Epithelial cell of alveolus of lung (primary cell): Measurements from ENCODE around the gene SLC35G2. TPM values are rescaled to one million over a fixed set of nuclear protein-coding genes. Genes with fewer than 3 reads are reported as not detected.

Experiments
- total RNA-seq: library from RNA; depleted of rRNA; stranded (reverse); fragments of >200 nt; gene quantifications from 2 replicates; pipeline ENCODE4 v1.2.1, GENCODE V29; 2015

The SLC35G2 gene
- 7.8 and 8.5 TPM in 2 replicates for total RNA-seq

DNA sequence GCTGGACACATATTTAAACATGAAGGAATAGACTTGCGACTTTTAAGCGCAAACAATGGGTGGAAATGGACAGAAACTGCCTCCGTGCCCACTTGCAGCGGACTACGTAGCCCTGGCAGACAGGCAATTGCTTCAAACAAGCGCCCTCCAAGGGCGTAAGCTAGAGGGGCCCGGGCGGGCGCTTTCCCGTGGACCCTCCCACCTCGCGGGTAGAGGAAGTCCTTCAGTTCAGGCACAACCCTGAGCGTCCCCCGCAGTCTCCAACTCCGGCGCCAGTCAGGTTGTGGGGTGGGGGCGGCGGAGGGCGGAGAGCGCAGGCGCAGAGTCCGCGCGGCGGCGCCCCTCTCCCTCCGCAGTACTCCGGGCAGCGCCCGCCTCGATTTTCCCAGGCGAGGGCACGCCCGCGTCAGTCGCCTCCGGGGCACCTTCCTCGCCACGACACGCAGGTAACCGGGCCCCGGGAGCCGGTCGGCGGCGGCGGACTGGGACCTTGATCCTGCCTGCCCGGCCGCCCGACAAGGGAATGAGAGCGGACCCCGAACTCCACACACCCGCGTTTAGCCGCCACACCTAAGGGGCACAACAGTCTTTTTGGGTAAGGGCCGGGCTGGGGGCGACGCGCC, at the start of gene SLC35G2:
Gene SLC35G2 (plus strand): TSS at position 358 of the 623 bp plus-strand sequence. CDS start 35,335 bp downstream, outside the sequence.

DNA sequence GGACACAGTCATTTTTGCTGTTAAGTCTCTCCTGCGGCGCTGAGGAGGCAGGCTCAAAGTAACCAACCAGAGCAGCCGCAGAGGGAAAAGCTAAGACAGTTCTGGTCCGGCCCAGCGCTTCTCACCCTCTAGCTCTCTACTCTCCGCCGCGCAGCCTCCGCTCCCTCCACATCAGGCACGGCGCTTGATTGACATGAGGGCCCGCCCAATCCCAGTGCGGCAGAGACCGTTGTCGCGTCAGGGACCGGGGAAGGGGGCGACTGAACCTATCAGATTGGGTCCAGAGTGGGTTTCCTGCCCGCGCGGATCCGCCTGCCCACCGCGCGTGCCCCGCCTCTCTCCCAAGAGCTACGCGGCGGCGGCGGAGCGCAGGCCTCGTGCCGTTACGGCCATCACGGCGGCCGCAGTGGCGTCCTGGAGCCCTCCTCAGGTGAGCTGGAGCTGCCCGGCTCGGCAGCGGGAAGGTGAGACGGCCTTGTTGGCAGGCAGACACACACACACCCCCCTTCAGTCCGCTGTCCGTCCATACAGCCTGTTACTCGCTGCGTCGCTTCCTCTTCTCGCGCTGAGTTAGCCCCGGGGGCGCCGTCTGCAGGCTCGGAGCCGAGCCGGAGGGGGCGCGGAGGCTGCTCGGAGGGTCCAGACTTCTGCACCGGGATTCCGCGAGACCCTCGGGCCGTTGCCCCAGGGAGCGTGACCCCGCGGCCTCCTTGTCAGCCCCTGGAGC, 43.1 kb downstream of the SLC35G2 start, which contains the start of gene NCK1:
Gene NCK1 (plus strand): TSS at position 319 of the 727 bp plus-strand sequence. CDS start 65,794 bp downstream, outside the sequence.

Other genes with a start within 250 kb of the SLC35G2 start
- gene STAG1, start 66.7 kb upstream of the SLC35G2 start, total RNA-seq = 17.9 and 18.0 TPM in 2 replicates
- gene NCK1, start 43.1 kb downstream of the SLC35G2 start, total RNA-seq = 25.6 and 30.5 TPM in 2 replicates
- 1.8 and 1.9 TPM in 2 replicates for gene IL20RB, start 138.9 kb downstream of the SLC35G2 start, total RNA-seq